A673 (cell line): ENCODE measurements around the gene AFG1L.

ENCODE experiments used
- EZH2 ChIP-seq: fragments of 200-600 bp; sonication (generic); IDR thresholded peaks from 2 replicates; pipeline ENCODE4 v1.6.1; 2017; ENCODE audit warnings: borderline replicate concordance, low read depth, mild to moderate bottlenecking, mixed read lengths, antibody characterized with exemption, low read length; ENCODE audit not compliant: poor library complexity, severe bottlenecking
- TF ChIP-seq, protein P1 (sequence below): fragments of 300-800, 200-600 bp; sonication (generic); conservative IDR thresholded peaks from 2 replicates; pipeline ENCODE4 v1.5.1; 2017; ENCODE audit warnings: low read depth, mild to moderate bottlenecking, antibody characterized with exemption, low read length, moderate library complexity, mixed read lengths

- TF ChIP-seq, protein P1, sequence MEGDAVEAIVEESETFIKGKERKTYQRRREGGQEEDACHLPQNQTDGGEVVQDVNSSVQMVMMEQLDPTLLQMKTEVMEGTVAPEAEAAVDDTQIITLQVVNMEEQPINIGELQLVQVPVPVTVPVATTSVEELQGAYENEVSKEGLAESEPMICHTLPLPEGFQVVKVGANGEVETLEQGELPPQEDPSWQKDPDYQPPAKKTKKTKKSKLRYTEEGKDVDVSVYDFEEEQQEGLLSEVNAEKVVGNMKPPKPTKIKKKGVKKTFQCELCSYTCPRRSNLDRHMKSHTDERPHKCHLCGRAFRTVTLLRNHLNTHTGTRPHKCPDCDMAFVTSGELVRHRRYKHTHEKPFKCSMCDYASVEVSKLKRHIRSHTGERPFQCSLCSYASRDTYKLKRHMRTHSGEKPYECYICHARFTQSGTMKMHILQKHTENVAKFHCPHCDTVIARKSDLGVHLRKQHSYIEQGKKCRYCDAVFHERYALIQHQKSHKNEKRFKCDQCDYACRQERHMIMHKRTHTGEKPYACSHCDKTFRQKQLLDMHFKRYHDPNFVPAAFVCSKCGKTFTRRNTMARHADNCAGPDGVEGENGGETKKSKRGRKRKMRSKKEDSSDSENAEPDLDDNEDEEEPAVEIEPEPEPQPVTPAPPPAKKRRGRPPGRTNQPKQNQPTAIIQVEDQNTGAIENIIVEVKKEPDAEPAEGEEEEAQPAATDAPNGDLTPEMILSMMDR, result no peak
- no peak for TF ChIP-seq EZH2
Measured at GRCh38 chr6:108309844-108310243, 15.0 kb downstream of the AFG1L start.
